NK-92 treated with Interleukin-12 subunit alpha and Interleukin-12 subunit beta, amount 100 ng/mL, for 24 hours (cell line): Measurements from ENCODE around the gene HAUS7.

Source experiments
- DNase-seq: peaks from one replicate; lab custom pipeline; 2025; lab: John Stamatoyannopoulos, UW

HAUS7 gene

GRCh38 chrX:153476666-153477363, 6.4 kb upstream of the HAUS7 start:
- DNase-seq = no peak

DNA sequence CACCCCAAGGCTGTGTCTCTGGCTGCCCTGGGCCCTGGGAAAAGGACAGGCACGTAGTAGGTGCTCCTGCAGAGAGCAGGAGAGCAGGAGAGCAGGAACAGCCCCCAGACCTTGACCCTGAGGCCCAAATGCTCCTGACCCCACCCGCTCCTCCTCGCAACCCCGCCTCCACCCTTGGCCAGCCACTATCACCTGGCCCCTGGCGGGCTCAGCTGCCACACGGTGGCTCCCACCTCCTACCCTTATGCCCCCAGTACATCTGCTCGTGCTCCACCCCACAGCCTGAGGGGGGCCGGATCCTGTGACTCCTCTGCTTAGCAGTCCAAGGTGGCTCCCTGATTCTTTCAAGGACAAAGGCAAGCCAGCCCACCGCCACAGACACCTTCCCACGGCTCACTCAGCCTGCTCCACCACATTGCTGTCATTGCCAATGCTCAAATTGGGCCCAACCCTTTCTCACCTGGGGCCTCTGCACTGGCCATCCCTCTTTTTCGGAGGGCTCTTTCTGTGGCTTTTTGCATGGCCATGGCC, 5.4 kb upstream of the HAUS7 start:
- DNase-seq = no peak

DNA sequence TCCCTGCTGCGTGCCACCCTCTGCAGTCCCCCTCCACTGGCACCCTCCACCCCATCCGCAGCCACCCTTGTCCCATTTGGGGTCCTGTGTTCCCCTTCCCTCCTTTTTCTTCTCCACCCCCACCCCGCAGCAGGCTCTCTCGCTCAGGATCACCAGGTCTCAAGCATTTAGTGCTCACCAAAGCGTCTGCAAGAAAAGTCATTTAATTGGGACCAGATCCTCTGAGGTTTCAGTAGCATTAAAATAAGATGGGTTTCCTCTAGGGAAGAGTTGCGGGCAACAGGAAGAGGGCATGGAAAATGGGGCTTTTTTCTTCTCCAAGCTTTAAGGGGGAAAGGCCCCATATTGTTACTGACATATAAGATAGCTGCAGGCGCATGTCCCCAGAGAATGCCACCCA, 4.9 kb upstream of the HAUS7 start:
- no peak for DNase-seq

DNA sequence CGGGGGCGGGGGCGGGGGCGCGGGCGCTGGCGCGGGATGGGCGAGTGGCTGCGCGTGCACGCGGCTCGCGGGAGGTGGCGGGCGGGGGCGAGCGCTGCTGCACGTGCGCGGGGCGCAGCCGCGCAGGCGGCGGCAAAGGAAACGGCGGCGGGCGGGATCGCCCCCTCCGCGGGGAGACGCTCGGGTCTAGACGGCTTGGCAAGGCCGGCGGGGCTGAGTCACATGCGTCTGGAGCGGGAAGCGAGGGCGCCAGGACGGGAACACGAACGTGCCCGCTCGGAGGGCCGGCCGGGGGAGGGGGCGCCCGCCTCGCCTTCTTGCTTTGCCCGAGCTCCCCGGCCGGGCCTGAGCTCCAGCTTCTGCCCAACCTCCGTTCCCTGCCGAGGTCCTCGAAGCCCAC, 4.3 kb upstream of the HAUS7 start:
- no peak for DNase-seq

GRCh38 chrX:153474266-153474665, 3.9 kb upstream of the HAUS7 start:
- DNase-seq = no peak

DNA sequence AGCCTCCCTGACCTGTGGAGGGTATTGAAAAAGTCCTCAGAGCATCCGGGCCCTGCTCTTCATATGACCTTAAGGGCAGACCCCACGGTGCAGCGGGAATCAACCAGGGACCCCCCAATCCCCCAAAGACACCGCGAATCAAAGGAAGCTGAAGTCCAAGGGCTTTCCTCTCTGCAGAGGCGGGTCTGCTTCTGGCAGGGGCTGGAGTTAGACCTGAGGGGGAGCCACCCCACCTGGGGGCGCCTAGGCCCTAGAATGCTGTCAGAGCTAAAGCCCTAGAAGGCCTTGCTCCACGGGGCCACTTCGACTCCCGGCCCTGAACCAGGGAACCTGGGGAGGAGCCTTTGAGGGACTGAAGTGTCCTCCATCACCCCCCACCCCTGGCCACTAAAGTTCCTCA, 2.8 kb upstream of the HAUS7 start:
- no peak for DNase-seq

DNA sequence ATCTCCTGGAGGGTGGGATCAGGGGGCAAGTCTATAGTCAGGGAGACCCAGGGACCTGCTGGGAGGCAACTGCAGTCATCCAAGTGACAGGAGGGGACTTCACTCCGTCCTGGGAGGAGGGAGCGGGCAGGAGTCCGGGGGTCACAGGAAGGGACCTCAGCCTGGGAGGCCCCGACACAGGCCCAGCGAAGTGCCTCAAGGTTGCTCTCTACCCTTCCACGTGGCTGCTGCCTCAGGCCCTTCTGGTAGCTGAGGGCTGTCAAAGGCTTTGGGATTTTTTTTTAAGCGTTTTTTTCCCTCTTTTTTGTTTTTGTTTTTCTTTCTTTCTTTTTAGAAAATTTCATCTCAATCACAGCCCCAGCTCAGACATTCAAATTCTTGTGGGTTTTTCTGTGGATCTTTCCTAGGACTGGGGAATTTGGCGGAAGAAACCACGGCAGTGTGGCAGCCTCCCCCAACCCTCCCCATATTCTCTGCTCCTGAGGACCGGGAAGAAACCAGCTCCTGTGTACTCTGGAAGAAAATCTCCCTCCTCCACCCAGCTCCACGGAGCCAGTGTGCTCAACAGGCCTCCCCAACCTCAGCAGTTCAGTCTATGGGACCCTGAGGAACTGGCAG, 1.4 kb upstream of the HAUS7 start:
- no peak for DNase-seq

GRCh38 chrX:153469811-153470410, 465 bp downstream of the HAUS7 start:
- DNase-seq = no peak

GRCh38 chrX:153468008-153468580, 2.3 kb downstream of the HAUS7 start:
- no peak for DNase-seq

DNA sequence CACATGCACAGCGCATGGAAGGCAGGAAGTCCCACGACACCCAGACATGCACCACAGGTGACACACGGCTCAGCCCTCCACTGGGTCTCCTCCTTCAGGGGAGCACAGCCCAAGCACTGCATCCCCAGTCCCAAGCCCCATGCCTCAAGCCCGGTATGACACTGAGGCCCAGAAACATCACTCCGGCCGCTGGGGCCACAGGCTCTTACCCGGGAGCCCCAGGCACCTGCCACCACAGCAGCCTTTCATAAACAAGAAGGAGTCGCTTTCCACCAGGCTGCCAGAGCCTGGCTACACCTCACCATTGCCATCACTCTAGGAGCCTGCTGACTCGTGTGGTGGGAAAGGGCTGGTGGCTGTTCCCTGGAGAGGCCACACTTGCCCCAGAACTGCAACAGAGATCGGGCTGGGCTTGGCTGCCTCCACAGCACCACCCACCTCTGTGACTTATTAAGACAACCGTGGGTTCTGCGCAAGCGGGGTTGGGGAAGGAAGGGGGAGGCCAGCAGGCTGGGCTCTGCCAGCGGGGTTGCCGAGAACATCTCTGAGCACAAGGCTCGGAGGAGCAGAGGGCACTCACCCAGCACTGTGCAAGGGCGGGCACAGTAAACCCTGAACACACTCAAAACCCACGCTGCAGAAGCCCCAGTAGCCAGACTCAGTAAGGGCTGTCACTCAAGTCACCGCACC, 4.5 kb downstream of the HAUS7 start:
- no peak for DNase-seq

GRCh38 chrX:153464116-153464515, 6.3 kb downstream of the HAUS7 start:
- no peak for DNase-seq

GRCh38 chrX:153463556-153463955, 6.8 kb downstream of the HAUS7 start:
- no peak for DNase-seq

DNA sequence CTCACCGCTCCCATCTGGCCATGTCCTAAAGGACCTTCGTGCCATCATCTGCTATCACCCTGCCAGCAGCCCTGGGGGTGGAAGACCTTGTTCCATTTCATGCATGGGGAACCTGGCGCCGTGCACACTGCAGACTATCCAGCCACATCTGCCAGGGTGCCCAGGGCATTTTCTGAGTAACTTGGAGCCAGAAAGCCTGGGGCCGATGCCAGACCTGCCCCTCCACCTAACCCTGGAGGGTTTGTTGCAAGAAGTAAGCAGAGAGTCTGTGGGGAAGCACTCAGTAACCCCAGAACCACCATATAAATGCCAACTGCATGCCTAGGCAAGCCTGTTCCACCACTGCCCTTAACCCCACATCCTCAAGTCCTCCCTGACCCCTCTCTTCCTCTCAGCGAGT, 7.3 kb downstream of the HAUS7 start:
- DNase-seq = no peak

DNA sequence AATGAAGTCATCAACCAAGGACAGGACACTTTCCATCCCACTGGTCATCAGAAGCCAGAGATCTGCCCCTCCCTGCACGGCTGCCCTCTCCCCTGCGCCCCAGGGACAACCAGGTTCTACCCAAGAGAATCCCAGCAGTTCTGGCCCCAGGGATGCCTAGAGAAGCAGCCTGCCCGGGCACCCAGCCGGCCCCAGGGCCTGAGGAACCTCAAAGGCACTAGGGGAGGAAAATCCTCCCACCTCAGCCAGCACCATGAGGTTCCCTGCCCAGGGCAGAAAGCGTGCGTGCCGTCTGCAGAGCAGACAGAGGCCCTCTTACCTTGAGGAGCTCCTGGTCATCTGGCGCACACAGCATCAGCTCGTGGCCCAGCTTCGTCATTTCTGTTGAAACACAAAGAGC, 8.1 kb downstream of the HAUS7 start:
- no peak for DNase-seq

- DNase-seq = no peak
Observed at GRCh38 chrX:153460826-153461225, 9.6 kb downstream of the HAUS7 start.

GRCh38 chrX:153459986-153460385, 10.4 kb downstream of the HAUS7 start:
- no peak for DNase-seq

- DNase-seq = no peak
Observed at GRCh38 chrX:153458476-153458875, 11.9 kb downstream of the HAUS7 start.

GRCh38 chrX:153457827-153458466, 12.4 kb downstream of the HAUS7 start:
- DNase-seq = no peak

DNA sequence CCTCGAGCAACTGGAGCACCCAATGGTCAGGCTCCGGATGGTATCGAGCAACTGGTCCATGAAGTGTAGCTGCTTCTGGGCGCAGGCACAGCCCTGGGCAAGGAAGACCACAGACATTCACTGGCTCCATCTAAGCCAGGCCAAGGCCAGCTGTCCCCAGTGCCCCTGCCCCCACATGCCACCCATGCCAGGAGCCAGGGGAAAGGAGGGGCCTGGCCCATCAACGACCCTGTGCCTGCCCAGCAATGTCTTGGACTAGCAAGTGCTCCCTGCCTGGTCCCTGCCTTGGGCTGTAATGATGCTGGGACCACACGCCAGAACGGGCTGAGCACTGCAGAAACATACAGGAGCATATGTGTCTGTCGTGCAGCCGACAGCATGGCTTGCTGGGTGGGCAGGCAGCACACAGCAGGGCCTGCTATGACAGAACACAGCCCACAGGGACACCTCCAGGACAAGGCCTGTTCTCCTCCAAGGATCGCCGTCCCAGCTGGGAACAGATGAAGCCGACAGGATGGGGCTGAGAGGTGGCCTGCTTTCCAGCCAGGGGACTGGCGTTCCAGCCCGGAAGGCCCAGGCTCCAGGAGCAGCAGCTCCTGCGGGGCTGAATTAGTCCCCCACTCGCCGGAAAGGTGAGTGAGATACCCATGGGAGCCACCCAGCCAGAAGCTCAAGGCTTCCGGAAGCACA, 13.1 kb downstream of the HAUS7 start:
- DNase-seq = no peak

GRCh38 chrX:153456704-153457103, 13.7 kb downstream of the HAUS7 start:
- no peak for DNase-seq

GRCh38 chrX:153456161-153456560, 14.2 kb downstream of the HAUS7 start:
- DNase-seq = no peak
